Measurements from ENCODE around the gene CDH23. TPM values are rescaled to one million over a fixed set of nuclear protein-coding genes. Genes with fewer than 3 reads are reported as not detected.

The CDH23 gene
- total and polyA plus RNA-seq, 2 donors (not counting 1 experiment from before 2014, with no cell fraction given), result 0.01 to 0.17 TPM

GRCh38 chr10:71623986-71624291, 227.2 kb downstream of the CDH23 start:
- Histone ChIP-seq H2AFZ (ENCODE audit: low read length) (no peak overlapping the region), H3K4me3 (replicated peaks in 1 of 4; ENCODE audit: control extremely low read depth in 1 of 4, insufficient read depth in 1 of 4, low read depth in 3 of 4, low read length in 4 of 4) (no peak overlapping the region), H3K36me3 (ENCODE audit: control insufficient read depth, insufficient read depth, low read length) (no peaks in the 10 kb centered on the region), H4K20me1 (ENCODE audit: control insufficient read depth, extremely low read depth, insufficient read depth, low read length) (no peaks in the 10 kb centered on the region), H3K9ac (ENCODE audit: insufficient read depth, low read length) (no peak overlapping the region), H3K27ac (ENCODE audit: insufficient read depth, low read length) (no peak overlapping the region), H3K27me3 (ENCODE audit: control insufficient read depth, insufficient read depth, low read length) (no peaks in the 10 kb centered on the region), H3K9me3 (ENCODE audit: control insufficient read depth, insufficient read depth, low read depth, low read length) (no peaks in the 10 kb centered on the region), H3K4me2 (ENCODE audit: extremely low read depth, insufficient read depth, low read length) (no peak overlapping the region), H3K79me2 (ENCODE audit: control insufficient read depth, insufficient read depth, low read length) (no peaks in the 10 kb centered on the region), H3K4me1 (ENCODE audit: control insufficient read depth, extremely low read depth, insufficient read depth, low read length) (peaks cover 12% of the 10 kb centered on the region)
- DNase-seq (ENCODE audit: low read depth in 2 of 2), result no peak
- no peak for TF ChIP-seq CTCF (conservative IDR thresholded peaks at IDR 0.05 in 1 of 2, IDR thresholded peaks at IDR 0.05 in 1 of 2; ENCODE audit: low read depth in 1 of 2, low read length in 2 of 2)
- TF ChIP-seq EZH2 (IDR thresholded peaks at IDR 0.05; ENCODE audit: low read length, missing control alignments), result no peak

GRCh38 chr10:71625445-71626175, 228.9 kb downstream of the CDH23 start:
- no peaks in the 10 kb centered on the region for H3K36me3 ChIP-seq (ENCODE audit: control insufficient read depth, insufficient read depth, low read length)
- no peak overlapping the region for H3K4me3 ChIP-seq (replicated peaks in 1 of 4; ENCODE audit: control extremely low read depth in 1 of 4, insufficient read depth in 1 of 4, low read depth in 3 of 4, low read length in 4 of 4)
- no peaks in the 10 kb centered on the region for H3K27me3 ChIP-seq (ENCODE audit: control insufficient read depth, insufficient read depth, low read length)
- no peak overlapping the region for H2AFZ ChIP-seq (ENCODE audit: low read length)
- no peaks in the 10 kb centered on the region for H4K20me1 ChIP-seq (ENCODE audit: control insufficient read depth, extremely low read depth, insufficient read depth, low read length)
- no peaks in the 10 kb centered on the region for H3K79me2 ChIP-seq (ENCODE audit: control insufficient read depth, insufficient read depth, low read length)
- H3K9ac ChIP-seq (ENCODE audit: insufficient read depth, low read length), result no peak overlapping the region
- H3K27ac ChIP-seq (ENCODE audit: insufficient read depth, low read length), result no peak overlapping the region
- DNase-seq (ENCODE audit: low read depth in 2 of 2), result no peak
- no peak overlapping the region for H3K4me2 ChIP-seq (ENCODE audit: extremely low read depth, insufficient read depth, low read length)
- TF ChIP-seq EZH2 (IDR thresholded peaks at IDR 0.05; ENCODE audit: low read length, missing control alignments) (no peak), CTCF (conservative IDR thresholded peaks at IDR 0.05 in 1 of 2, IDR thresholded peaks at IDR 0.05 in 1 of 2; ENCODE audit: low read depth in 1 of 2, low read length in 2 of 2) (no peak)
- H3K4me1 ChIP-seq (ENCODE audit: control insufficient read depth, extremely low read depth, insufficient read depth, low read length), result peaks cover 12% of the 10 kb centered on the region
- no peaks in the 10 kb centered on the region for H3K9me3 ChIP-seq (ENCODE audit: control insufficient read depth, insufficient read depth, low read depth, low read length)

- Histone ChIP-seq H3K4me2 (ENCODE audit: extremely low read depth, insufficient read depth, low read length) (no peak overlapping the region), H2AFZ (ENCODE audit: low read length) (no peak overlapping the region), H3K9ac (ENCODE audit: insufficient read depth, low read length) (no peak overlapping the region), H3K36me3 (ENCODE audit: control insufficient read depth, insufficient read depth, low read length) (no peaks in the 10 kb centered on the region), H3K4me1 (ENCODE audit: control insufficient read depth, extremely low read depth, insufficient read depth, low read length) (peaks cover 5% of the 10 kb centered on the region), H3K27ac (ENCODE audit: insufficient read depth, low read length) (no peak overlapping the region), H3K9me3 (ENCODE audit: control insufficient read depth, insufficient read depth, low read depth, low read length) (no peaks in the 10 kb centered on the region), H3K4me3 (replicated peaks in 1 of 4; ENCODE audit: control extremely low read depth in 1 of 4, insufficient read depth in 1 of 4, low read depth in 3 of 4, low read length in 4 of 4) (no peak overlapping the region), H3K79me2 (ENCODE audit: control insufficient read depth, insufficient read depth, low read length) (no peaks in the 10 kb centered on the region), H4K20me1 (ENCODE audit: control insufficient read depth, extremely low read depth, insufficient read depth, low read length) (no peaks in the 10 kb centered on the region), H3K27me3 (ENCODE audit: control insufficient read depth, insufficient read depth, low read length) (no peaks in the 10 kb centered on the region)
- TF ChIP-seq EZH2 (IDR thresholded peaks at IDR 0.05; ENCODE audit: low read length, missing control alignments) (no peak), CTCF (conservative IDR thresholded peaks at IDR 0.05 in 1 of 2, IDR thresholded peaks at IDR 0.05 in 1 of 2; ENCODE audit: low read depth in 1 of 2, low read length in 2 of 2) (no peak)
- DNase-seq (ENCODE audit: low read depth in 2 of 2), result no peak
Measured at GRCh38 chr10:71627230-71627939, 230.7 kb downstream of the CDH23 start.

Measured in fibroblast of lung (primary cell).